HG03521 (cell line): ENCODE results near the gene GTF2E1.

Experiments
- ATAC-seq: cut with Tn5 transposase; IDR thresholded peaks from one replicate; pipeline ENCODE4 v1.9.1; 2021; ENCODE audit warnings: mild to moderate bottlenecking, moderate library complexity; ENCODE audit not compliant: unreplicated experiment

GTF2E1 gene

GRCh38 chr3:120796976-120797375 is 54.4 kb downstream of the GTF2E1 start:
- no peak for ATAC-seq

- no peak for ATAC-seq
Measured at GRCh38 chr3:120797857-120798256, 55.3 kb downstream of the GTF2E1 start.

- ATAC-seq = no peak
Measured at GRCh38 chr3:120798346-120798745, 55.8 kb downstream of the GTF2E1 start.

GRCh38 chr3:120800625-120801024 is 58.1 kb downstream of the GTF2E1 start:
- ATAC-seq = no peak

- ATAC-seq = no peak
Measured at GRCh38 chr3:120801484-120801883, 58.9 kb downstream of the GTF2E1 start.

GRCh38 chr3:120802916-120803315 is 60.4 kb downstream of the GTF2E1 start:
- no peak for ATAC-seq

- ATAC-seq = no peak
Measured at GRCh38 chr3:120816728-120817127, 74.2 kb downstream of the GTF2E1 start.

GRCh38 chr3:120820748-120821147 is 78.2 kb downstream of the GTF2E1 start:
- ATAC-seq = no peak

- no peak for ATAC-seq
Measured at GRCh38 chr3:120821426-120821825, 78.9 kb downstream of the GTF2E1 start.

GRCh38 chr3:120823156-120823555 is 80.6 kb downstream of the GTF2E1 start:
- ATAC-seq = no peak

- no peak for ATAC-seq
Measured at GRCh38 chr3:120824613-120825012, 82.1 kb downstream of the GTF2E1 start.

- ATAC-seq = no peak
Measured at GRCh38 chr3:120828796-120829195, 86.3 kb downstream of the GTF2E1 start.

GRCh38 chr3:120831066-120831465 is 88.5 kb downstream of the GTF2E1 start:
- ATAC-seq = no peak
